GM21717 (cell line): ENCODE measurements around the gene LCMT2.

Experiments used
- ATAC-seq: cut with Tn5 transposase; IDR thresholded peaks from one replicate; pipeline ENCODE4 v1.9.1; 2021; ENCODE audit warnings: mild to moderate bottlenecking, moderate library complexity; ENCODE audit not compliant: unreplicated experiment

Gene LCMT2

GRCh38 chr15:43329960-43330779 lies at the start of gene LCMT2:
Gene LCMT2, minus strand, starts transcription at chr15:43330573. Its CDS starts 84 bp downstream, at chr15:43330489.
- peak; percentile 88 for ATAC-seq

- ATAC-seq, result no peak
Measured at GRCh38 chr15:43378601-43379000, 48.2 kb upstream of the LCMT2 start.

GRCh38 chr15:43376017-43376705 lies 45.8 kb upstream of the LCMT2 start:
- ATAC-seq, result no peak

- ATAC-seq, result peak; percentile 63
Measured at GRCh38 chr15:43370975-43371974, 40.9 kb upstream of the LCMT2 start, which contains the start of the genes TUBGCP4 and ZSCAN29. Gene TUBGCP4, plus strand, starts transcription at chr15:43371101. Its CDS starts 254 bp downstream, at chr15:43371355. Gene ZSCAN29, minus strand, starts transcription at chr15:43371043. Its CDS starts 1,130 bp downstream, at chr15:43369913.

- peak; percentile 30 for ATAC-seq
Measured at GRCh38 chr15:43370310-43370974, 40.1 kb upstream of the LCMT2 start.

GRCh38 chr15:43361313-43361903 lies 31.0 kb upstream of the LCMT2 start:
- ATAC-seq, result no peak

- no peak for ATAC-seq
Measured at GRCh38 chr15:43360821-43361220, 30.4 kb upstream of the LCMT2 start.

- no peak for ATAC-seq
Measured at GRCh38 chr15:43352693-43353382, 22.5 kb upstream of the LCMT2 start.

GRCh38 chr15:43347114-43347513 lies 16.7 kb upstream of the LCMT2 start:
- ATAC-seq, result no peak

GRCh38 chr15:43346305-43346704 lies 15.9 kb upstream of the LCMT2 start:
- no peak for ATAC-seq

- ATAC-seq, result no peak
Measured at GRCh38 chr15:43330780-43331087, 361 bp upstream of the LCMT2 start.

- ATAC-seq, result no peak
Measured at GRCh38 chr15:43329217-43329959, 985 bp downstream of the LCMT2 start.

- no peak for ATAC-seq
Measured at GRCh38 chr15:43325039-43325684, 5.2 kb downstream of the LCMT2 start.

- ATAC-seq, result no peak
Measured at GRCh38 chr15:43318990-43319771, 11.2 kb downstream of the LCMT2 start.

GRCh38 chr15:43317566-43318184 lies 12.7 kb downstream of the LCMT2 start:
- ATAC-seq, result no peak

- no peak for ATAC-seq
Measured at GRCh38 chr15:43316971-43317346, 13.4 kb downstream of the LCMT2 start.
